Dermis blood vessel endothelial cell (primary cell): ENCODE measurements around the gene INO80. TPM values are rescaled to one million over a fixed set of nuclear protein-coding genes. Genes with fewer than 3 reads are reported as not detected.
"Not testable (repeated sequence)": the region's sequence is repeated elsewhere in the genome, so short reads cannot be mapped to it uniquely, and the experiment has no call there.

Experiments
- DNase-seq: peaks from one replicate; pipeline ENCODE4 v3.0.0; 2010
- total RNA-seq: library from RNA; depleted of rRNA; stranded (reverse); fragments of >200 nt; gene quantifications from 2 replicates; pipeline ENCODE4 v1.2.3, GENCODE V29; 2014

The INO80 gene, protein sequence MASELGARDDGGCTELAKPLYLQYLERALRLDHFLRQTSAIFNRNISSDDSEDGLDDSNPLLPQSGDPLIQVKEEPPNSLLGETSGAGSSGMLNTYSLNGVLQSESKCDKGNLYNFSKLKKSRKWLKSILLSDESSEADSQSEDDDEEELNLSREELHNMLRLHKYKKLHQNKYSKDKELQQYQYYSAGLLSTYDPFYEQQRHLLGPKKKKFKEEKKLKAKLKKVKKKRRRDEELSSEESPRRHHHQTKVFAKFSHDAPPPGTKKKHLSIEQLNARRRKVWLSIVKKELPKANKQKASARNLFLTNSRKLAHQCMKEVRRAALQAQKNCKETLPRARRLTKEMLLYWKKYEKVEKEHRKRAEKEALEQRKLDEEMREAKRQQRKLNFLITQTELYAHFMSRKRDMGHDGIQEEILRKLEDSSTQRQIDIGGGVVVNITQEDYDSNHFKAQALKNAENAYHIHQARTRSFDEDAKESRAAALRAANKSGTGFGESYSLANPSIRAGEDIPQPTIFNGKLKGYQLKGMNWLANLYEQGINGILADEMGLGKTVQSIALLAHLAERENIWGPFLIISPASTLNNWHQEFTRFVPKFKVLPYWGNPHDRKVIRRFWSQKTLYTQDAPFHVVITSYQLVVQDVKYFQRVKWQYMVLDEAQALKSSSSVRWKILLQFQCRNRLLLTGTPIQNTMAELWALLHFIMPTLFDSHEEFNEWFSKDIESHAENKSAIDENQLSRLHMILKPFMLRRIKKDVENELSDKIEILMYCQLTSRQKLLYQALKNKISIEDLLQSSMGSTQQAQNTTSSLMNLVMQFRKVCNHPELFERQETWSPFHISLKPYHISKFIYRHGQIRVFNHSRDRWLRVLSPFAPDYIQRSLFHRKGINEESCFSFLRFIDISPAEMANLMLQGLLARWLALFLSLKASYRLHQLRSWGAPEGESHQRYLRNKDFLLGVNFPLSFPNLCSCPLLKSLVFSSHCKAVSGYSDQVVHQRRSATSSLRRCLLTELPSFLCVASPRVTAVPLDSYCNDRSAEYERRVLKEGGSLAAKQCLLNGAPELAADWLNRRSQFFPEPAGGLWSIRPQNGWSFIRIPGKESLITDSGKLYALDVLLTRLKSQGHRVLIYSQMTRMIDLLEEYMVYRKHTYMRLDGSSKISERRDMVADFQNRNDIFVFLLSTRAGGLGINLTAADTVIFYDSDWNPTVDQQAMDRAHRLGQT (N-terminal part only)
- 26.2 and 40.4 TPM in 2 replicates for total RNA-seq

DNA sequence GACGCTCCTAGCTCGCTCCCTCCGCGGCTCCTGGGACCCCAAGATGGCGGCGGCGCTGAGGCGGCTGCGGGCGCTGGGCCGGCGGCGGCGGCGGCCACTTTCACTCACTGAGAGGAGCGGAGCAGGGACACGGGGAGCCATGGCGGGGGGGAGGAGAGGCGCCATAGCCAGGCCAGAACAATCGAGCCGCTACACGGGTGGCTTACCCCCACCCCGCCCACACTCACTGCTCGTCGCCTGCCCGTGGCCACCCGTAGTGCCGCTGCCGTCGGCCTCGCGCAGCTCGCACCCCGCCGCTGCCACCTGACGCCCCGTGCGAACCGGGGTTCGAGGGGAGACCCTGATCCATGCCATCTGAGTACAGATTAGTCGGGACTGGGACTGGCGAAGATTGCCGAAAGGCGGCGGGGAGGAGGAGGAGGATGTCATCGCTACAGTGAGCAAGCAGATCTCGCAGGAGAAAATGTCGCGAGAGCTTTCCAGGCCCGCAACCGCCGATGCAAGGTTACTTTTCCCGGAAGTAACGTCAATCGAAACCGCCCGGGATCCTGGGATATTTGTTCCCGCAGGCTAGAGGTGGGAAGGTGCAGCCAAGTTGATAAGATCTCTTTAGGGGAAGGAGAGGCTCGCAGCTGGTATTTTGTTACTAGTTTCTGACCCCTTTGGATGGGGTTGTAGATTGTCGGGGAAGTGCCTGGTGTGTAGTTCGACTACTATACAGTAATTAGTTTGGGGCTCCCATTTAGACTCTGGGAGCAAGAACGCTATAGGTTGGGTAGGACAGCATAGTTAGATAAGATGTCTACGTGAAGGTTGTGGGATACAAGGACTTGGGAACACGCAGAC is at the start of gene INO80:
Gene INO80, minus strand, starts transcription at position 165 of the 846 bp plus-strand sequence. CDS start 19,970 bp downstream, outside the sequence.
- peak; percentile 99 for DNase-seq

DNA sequence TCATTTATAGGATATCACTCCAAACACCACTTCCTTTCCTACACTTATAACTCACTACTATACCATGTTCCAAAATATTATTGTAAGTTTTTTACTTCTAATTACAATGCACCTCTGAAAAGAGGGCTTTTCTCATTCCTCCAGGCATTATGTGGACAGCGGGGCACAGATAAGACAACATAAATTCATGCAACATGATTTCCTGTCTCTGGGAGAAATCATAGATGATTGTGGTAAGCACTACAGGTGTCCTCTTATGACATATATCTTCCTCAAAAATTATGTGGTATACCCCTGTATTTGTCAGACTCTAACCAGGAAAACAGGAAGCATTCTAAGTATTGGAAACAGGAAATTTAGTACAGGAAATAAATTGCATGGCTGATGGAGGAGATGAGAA is 45.7 kb upstream of the INO80 start:
- DNase-seq, result no peak

DNA sequence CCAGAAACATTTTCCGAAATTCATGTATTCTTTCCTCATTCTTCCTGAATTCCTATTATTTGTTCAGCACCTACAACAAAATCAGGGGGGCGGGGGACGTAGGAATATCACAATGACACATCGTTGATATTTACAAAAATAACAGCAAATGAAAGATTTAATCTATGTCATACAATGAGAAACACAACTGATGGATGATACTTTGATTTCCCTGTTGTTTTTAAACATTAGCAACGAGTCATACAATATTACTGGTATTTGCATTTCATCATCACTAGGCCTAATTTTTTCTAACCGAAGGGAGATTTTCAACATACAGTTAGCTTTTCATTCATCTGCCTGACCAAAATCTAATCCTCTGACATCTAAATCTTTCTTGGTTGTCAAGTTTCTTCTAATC is 45.3 kb upstream of the INO80 start:
- no peak for DNase-seq

DNA sequence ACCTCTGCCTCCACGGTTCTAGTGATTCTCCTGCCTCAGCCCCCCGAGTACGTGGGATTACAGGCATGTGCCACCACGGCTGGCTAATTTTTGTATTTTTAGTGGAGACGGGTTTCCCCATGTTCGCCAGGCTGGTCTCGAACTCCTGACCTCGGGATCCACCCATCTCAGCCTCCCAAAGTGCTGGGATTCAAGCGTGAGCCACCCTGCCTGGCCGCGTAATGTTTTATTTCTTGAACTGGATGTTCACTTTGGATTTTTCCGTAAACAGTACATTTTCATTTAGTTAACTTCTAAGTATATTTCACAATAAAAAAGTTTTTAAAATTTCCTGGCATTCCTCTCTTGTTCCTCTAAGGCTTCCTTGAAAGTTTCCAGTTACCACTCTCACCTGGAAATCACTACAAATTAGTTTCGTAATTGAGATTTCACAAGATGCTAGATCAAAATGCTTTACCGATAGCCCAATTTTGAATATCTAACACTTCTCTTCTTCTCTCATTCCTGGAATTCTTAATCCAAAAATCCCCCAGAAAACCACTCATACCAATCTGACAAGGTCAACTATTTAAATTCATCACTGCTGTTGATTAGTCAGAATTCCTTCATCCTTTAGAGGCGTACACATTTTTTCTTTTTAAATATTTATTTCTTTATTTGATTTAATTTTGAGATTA is 44.7 kb upstream of the INO80 start:
- no peak for DNase-seq

DNA sequence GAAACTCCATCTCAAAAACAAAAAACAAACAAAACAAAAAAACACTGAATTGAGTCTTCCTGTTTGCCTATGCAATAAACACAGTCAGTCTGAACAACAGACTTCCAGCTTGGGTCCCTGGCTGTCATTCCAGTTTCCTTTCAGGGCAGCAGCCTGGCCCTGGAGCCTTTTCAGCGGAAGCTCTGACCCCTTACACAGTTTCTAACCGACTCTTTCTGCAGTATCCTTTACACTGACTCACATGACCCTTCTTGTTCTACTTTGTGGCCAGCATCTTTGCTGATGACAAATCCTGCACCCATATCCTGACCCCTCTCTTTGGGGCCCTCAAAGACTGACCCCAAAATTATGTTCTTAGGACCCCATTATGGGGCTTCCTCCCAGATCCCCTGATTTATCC is 38.3 kb upstream of the INO80 start:
- peak; percentile 7 for DNase-seq

DNA sequence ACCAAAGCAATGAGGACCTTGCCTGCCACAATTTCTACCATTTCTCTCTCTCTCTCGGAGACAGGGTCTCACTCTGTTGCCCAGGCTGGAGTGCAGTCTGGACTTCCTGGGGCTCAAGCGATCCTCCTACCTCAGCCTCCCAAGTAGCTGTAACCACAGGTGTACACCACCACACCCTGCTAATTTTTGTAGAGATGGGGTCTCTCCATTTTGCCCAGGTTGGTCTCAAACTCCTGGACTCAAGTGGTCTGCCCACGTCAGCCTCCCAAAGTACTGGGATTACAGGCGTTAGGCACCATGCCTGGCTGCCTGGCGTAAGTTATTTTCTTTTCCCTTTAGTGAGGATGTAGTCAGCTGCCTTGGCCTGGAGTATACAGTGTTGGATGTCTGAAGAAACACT is 37.7 kb upstream of the INO80 start:
- DNase-seq, result no peak

DNA sequence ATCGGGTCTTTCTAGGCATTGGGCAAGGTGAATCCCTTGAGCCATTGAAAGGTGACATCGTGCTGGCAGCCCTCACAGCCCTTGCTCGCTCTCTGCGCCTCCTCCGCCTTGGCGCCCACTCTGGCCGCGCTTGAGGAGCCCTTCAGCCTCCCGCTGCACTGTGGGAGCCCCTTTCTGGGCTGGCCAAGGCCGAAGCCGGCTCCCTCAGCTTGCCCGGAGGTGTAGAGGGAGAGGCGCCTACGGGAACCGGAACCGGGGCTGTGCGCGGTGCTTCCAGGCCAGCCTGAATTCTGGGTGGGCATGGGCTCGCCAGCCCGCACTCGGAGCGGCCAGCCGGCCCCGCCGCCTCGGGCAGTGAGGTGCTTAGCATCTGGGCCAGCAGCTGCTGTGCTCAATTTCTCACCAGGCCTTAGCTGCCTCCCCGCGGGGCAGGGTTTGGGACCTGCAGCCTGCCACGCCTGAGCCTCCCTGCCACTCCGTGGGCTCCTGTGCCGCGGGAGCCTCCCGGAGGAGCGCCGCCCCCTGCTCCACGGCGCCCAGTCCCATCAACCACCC is 35.4 kb upstream of the INO80 start:
- DNase-seq, result no peak

DNA sequence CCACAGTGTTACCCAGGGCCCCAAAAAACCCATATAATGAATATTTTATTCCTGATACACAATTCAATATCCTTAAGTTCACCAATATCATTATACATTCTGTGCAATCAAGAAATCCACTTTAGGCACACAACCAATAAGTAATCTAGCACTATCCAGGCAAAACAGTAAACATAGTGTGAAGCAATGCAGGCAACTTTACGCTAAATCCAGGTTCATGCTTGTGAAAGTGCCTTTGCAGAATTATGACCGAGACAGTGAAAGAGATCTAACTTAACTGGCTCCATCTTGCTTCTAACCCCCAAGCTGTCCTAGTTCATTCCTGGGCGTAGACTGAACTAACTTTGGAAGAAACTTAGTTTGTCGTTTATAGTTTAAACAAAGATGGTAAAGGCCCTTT is 34.2 kb upstream of the INO80 start:
- DNase-seq, result no peak

DNA sequence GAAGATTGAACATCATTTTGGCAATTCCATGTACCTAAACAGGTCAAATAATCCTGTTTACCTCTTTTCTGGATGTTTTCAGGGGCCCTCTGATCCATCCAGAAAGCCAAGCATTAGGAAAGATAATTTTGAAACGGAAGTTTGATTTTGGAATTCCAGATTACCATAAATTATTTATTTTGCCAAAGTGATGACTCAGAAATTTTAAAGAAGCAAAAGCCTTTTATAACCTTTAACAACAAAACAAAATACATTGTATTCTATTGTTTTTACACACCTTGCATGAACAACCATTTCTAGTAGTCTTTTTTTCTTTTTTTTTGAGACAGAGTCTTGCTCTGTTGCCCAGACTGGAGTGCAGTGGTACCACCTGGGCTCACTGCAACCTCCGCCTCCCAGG is 32.0 kb upstream of the INO80 start:
- DNase-seq, result no peak

DNA sequence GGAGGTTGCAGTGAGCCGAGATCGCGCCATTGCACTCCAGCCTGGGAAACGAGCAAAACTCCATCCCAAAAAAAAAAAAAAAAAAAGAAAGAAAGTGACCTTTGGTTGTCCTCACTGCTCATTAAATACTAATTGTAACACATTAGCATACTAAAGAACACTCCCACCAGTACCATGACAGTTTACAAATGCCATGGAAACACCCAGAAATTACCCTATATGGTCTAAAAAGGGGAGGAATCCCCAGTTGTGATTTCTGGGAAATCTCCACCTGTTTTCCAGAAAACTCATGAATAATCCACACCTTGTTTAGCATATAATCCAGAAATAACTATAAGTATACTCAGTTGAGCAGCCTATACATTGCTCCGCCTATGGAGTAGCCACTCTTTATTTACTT is 23.5 kb upstream of the INO80 start:
- DNase-seq, result no peak

DNA sequence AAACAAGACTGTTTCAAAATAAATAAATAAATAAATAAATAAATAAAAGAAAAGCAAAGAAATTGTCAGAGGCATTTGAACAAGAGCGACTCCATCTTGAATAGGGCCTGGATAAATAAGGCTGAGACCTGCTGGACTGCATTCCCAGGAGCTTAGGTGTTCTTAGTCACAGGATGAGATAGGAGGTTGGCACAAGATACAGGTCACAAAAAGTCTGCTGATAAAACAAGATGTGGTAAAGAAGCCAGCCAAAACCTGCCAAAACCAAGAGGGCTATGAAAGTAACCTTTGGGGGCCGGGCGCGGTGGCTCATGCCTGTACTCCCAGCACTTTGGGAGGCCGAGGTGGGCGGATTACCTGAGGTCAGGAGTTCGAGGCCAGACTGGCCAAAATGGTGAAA is 23.0 kb upstream of the INO80 start:
- not testable (repeated sequence) for DNase-seq

DNA sequence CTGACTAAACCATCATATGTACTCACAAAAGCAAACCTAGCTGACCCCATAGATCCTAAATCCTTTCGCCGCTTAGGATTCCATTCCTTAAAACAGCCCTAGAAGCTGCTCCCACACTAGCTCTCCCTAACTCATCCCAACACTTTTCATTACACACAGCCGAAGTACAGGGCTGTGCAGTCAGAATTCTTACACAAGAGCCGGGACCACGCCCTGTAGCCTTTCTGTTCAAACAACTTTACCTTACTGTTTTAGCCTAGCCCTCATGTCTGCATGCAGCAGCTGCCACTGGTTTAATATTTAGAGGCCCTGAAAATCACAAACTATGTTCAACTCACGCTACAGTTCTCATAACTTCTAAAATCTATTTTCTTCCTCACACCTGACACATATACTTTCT is 19.5 kb upstream of the INO80 start:
- DNase-seq, result not testable (repeated sequence)

DNA sequence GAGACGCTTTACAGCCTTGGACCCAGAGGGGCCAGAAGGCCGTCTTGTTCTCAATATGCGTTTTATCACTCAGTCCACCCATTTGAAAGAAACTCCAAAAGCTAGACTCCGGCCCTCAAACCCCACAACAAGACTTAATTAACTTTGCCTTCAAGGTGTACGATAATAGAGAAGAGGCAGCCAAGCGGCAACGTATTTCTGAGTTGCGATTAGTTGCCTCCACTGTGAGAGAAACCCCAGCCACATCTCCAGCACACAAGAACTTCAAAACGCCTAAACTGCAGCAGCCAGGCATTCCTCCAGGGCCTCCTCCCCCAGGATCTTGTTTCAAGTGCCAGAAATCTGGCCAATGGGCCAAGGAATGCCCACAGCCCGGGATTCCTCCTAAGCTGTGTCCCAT is 17.4 kb upstream of the INO80 start:
- no peak for DNase-seq

DNA sequence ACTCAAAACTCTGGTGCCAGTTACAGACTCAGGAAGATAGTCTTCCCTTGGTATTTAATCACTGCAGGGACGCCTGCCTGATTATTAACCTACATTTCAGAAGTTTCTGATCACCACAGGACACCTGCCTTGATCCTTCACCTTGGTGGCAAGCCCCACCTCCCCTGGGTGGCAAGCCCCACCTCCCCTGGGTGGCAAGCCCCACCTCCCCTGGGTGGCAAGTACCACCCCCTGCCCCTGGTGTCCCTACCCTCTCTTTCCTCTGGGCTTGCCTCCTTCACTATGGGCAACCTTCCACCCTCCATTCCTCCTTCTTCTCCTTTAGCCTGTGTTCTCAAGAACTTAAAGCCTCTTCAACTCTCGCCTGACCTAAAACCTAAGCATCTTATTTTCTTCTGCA is 16.0 kb upstream of the INO80 start:
- not testable (repeated sequence) for DNase-seq

DNA sequence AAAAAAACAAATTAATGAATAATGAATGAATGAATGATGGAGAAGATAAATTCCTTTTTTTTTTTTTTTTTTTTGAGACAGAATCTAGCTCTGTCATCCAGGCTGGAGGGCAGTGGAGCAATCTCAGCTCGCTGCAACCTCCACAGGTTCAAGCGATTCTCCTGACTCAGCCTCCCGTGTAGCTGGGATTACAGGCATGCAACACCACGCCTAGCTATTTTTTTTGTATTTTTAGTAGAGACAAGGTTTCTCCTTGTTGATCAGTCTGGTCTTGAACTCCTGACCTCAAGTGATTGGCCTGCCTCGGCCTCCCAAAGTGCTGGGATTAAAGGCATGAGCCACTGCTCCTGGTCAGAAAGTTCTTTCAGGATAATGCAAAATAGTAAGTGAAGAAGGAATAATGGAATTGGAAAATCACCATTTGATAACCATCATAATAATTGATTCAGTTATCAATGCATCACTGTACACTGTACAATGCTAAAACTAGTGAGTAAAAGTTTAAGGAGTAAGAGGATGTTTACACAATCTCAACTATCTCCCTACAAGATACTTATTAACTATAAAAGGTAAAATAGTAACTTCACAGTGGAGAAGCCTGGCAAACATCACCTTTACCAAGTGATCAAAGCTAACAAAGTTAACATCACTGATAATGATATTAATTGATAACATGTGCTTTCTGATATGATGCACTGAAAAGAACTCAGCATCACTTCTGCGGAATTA is 12.3 kb upstream of the INO80 start:
- DNase-seq, result no peak

DNA sequence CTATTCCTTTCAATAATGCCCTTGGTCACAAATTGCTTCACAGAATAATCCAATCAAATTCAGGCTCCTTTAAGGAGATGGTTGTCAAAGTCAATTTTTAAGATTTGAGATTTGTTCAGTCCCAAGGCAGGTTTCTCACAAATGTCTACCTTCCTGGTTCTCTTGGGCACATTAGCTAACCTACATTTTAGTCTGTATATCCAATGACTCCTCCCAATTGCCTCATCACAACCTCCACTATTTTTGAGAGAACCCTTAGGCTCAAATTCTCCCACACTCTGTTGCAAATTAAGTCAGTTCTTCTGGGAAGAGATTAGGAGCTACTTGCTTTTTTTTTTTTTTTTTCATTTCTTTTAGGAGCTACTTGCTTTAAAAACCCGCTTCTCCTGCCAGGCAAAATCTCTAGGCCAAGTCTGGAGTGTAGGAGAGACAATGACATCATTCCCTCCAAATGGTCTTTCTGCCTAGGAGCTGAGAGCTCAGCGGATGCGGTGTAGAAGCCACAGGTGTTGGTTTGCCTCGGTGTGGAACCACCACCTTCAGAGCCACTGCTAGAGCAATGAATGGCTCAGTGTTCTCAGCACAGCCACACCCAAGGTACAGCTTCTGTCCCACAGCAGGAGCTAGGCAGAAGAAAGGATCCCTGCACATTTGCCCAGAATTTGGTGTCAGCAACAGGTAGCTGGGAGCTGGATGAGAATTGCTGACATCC is 10.0 kb upstream of the INO80 start:
- no peak for DNase-seq

DNA sequence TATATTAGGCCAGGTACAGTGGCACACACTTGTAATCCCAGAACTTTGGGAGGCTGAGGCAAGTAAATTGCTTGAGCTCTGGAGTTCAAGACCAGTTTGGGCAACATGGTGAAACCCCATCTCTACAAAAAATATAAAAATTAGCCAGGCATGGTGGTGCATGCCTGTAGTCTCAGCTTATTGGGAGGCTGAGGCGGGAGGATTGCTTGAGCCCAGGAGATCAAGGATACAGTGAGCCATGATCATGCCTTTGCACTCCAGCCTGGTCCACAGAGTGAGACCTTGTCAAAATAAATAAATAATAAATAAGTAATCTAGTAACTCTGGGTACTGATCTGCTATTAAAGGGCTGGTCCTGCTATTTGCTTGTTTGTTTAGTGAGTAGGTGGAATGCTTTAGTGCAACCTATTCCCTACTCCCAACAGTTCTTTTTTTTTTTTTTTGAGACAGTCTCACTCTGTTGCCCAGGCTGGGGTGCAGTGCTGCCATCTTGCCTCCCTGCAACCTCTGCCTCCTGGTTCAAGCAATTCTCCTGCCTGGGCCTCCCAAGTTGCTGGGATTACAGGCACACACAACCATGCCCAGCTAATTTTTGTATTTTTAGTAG is 9.1 kb upstream of the INO80 start:
- no peak for DNase-seq

DNA sequence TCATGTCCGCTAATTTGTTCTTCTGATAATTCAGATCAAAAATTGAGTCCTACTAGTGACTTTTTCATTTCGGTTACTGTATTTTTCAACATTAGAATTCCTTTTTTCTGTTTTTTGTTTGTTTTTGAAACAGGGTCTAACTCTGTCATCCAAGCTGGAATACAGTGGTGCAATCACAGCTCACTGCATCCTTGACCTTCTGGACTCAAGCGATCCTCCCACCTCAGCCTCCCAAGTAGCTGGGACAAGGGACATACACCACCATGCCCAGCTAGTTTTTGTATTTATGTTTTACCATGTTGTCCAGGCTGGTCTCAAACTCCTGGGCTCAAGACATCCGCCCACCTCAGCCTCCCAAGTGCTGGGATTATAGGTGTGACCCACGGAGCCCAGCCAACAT is 8.0 kb upstream of the INO80 start:
- no peak for DNase-seq

DNA sequence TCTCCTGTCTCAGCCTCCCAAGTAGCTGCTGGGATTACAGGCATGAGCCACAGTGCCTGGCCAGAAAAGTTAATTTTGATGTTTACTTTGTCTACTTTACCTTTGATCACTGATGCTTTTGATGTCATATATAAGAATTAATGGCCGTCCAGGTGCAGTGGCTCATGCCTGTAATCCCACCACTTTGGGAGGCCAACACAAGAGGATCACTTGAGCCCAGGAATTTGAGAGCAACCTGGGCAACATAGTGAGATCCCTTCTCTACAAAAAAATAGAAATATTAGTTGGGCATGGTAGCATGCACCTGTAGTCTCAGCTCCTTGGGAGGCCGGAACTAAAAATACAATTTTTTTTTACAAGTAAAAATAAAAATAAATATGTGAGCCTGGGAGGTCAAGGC is 6.8 kb upstream of the INO80 start:
- no peak for DNase-seq
